H9 (cell line): ENCODE measurements around the gene PDE4B. TPM values are rescaled to one million over a fixed set of nuclear protein-coding genes. Genes with fewer than 3 reads are reported as not detected.

Experiments
- DNase-seq: peaks from one replicate; pipeline ENCODE4 v3.0.0-alpha.2; 2017
- H2AFZ ChIP-seq: one replicate; pipeline ENCODE4 v1.6.1; 2013; ENCODE audit warnings: mild to moderate bottlenecking, low read length, control low read depth, moderate library complexity
- H2AK5ac ChIP-seq: 2 replicates; pipeline ENCODE4 v1.6.1; 2013; ENCODE audit warnings: low read length, control low read depth, mixed read lengths; ENCODE audit not compliant: insufficient read length
- H2BK120ac ChIP-seq: one replicate; pipeline ENCODE4 v1.6.1; 2013; ENCODE audit warnings: low read depth, mild to moderate bottlenecking, low read length, control low read depth, inconsistent platforms; ENCODE audit not compliant: poor library complexity, severe bottlenecking
- H2BK12ac ChIP-seq: 2 replicates; pipeline ENCODE4 v1.6.1; 2013; ENCODE audit warnings: low read length, control low read depth, mixed read lengths, low read depth; ENCODE audit not compliant: insufficient read length
- H2BK15ac ChIP-seq: 2 replicates; pipeline ENCODE4 v1.6.1; 2013; ENCODE audit warnings: low read depth, low read length, control low read depth
- H2BK20ac ChIP-seq: one replicate; pipeline ENCODE4 v1.6.1; 2013; ENCODE audit warnings: low read depth, mild to moderate bottlenecking, low read length, control low read depth, inconsistent platforms; ENCODE audit not compliant: poor library complexity, severe bottlenecking
- H2BK5ac ChIP-seq: 2 replicates; pipeline ENCODE4 v1.6.1; 2013; ENCODE audit warnings: low read length, control low read depth, mixed read lengths; ENCODE audit not compliant: insufficient read length
- H3K14ac ChIP-seq: 2 replicates; pipeline ENCODE4 v1.6.1; 2013; ENCODE audit warnings: low read length, control low read depth; ENCODE audit not compliant: insufficient read depth
- H3K18ac ChIP-seq: 2 replicates; pipeline ENCODE4 v1.6.1; 2013; ENCODE audit warnings: low read depth, mild to moderate bottlenecking, mixed read lengths, low read length, control low read depth; ENCODE audit not compliant: insufficient read length
- H3K23ac ChIP-seq: 2 replicates; pipeline ENCODE4 v1.6.1; 2013; ENCODE audit warnings: low read length, control low read depth, mixed read lengths, low read depth; ENCODE audit not compliant: insufficient read length
- H3K23me2 ChIP-seq: 2 replicates; pipeline ENCODE4 v1.6.1; 2013; ENCODE audit warnings: low read depth, mild to moderate bottlenecking, mixed read lengths, low read length, control low read depth; ENCODE audit not compliant: insufficient read length, poor library complexity, severe bottlenecking
- H3K27ac ChIP-seq: 2 replicates; pipeline ENCODE4 v1.5.1; 2013; ENCODE audit warnings: low read length, control low read depth, mixed read lengths, low read depth; ENCODE audit not compliant: insufficient read length
- H3K27me3 ChIP-seq: 2 replicates; pipeline ENCODE4 v1.6.1; 2013; ENCODE audit warnings: low read length, control low read depth, inconsistent platforms; ENCODE audit not compliant: insufficient read depth
- H3K4ac ChIP-seq: 2 replicates; pipeline ENCODE4 v1.6.1; 2013; ENCODE audit warnings: low read depth, mild to moderate bottlenecking, control low read depth, inconsistent platforms, low read length, moderate library complexity
- H3K4me1 ChIP-seq: 2 replicates; pipeline ENCODE4 v1.6.1; 2013; ENCODE audit warnings: low read length, control low read depth, inconsistent platforms; ENCODE audit not compliant: insufficient read depth
- H3K4me2 ChIP-seq: 2 replicates; pipeline ENCODE4 v1.6.1; 2013; ENCODE audit warnings: low read length, control low read depth, mixed read lengths; ENCODE audit not compliant: insufficient read length, insufficient read depth
- H3K56ac ChIP-seq: 2 replicates; pipeline ENCODE4 v1.6.1; 2013; ENCODE audit warnings: low read depth, mild to moderate bottlenecking, mixed read lengths, low read length, control low read depth; ENCODE audit not compliant: insufficient read length
- H3K79me1 ChIP-seq: 2 replicates; pipeline ENCODE4 v1.6.1; 2013; ENCODE audit warnings: low read depth, mild to moderate bottlenecking, moderate library complexity, low read length, control low read depth, inconsistent platforms; ENCODE audit not compliant: insufficient read depth, poor library complexity, severe bottlenecking
- H3K79me2 ChIP-seq: 2 replicates; pipeline ENCODE4 v1.6.1; 2013; ENCODE audit warnings: low read length, control low read depth, inconsistent platforms; ENCODE audit not compliant: insufficient read depth
- H3K9ac ChIP-seq: 2 replicates; pipeline ENCODE4 v1.6.1; 2013; ENCODE audit warnings: low read length, control low read depth, mixed read lengths; ENCODE audit not compliant: insufficient read length; ENCODE audit errors: extremely low read depth
- H3K9me3 ChIP-seq: one replicate; pipeline ENCODE4 v1.6.1; 2013; ENCODE audit warnings: low read depth, low read length, inconsistent platforms; ENCODE audit not compliant: control insufficient read depth
- H3T11ph ChIP-seq: one replicate; pipeline ENCODE4 v1.6.1; 2013; ENCODE audit warnings: mild to moderate bottlenecking, low read length, control low read depth, inconsistent platforms
- H4K20me1 ChIP-seq: one replicate; pipeline ENCODE4 v1.6.1; 2013; ENCODE audit not compliant: control insufficient read depth, insufficient read length, insufficient read depth
- H4K5ac ChIP-seq: 2 replicates; pipeline ENCODE4 v1.6.1; 2013; ENCODE audit warnings: low read depth, mild to moderate bottlenecking, mixed read lengths, low read length, control low read depth; ENCODE audit not compliant: insufficient read length
- H4K8ac ChIP-seq: replicated peaks from 2 replicates; pipeline ENCODE4 v1.6.1; 2013; ENCODE audit warnings: low read length, control low read depth, mixed read lengths, low read depth; ENCODE audit not compliant: insufficient read length
- H4K91ac ChIP-seq: 2 replicates; pipeline ENCODE4 v1.6.1; 2013; ENCODE audit warnings: low read depth, mild to moderate bottlenecking, moderate library complexity, mixed read lengths, low read length, control low read depth; ENCODE audit not compliant: insufficient read length
- H3K27ac Mint-ChIP-seq, 3 experiments: 2 replicates in 2 of 3; 3 replicates in 1 of 3; pipeline ENCODE4 v1.8.0; 2020 to 2021; ENCODE audit warnings: mixed read lengths in 3 of 3, mild to moderate bottlenecking in 1 of 3, moderate library complexity in 1 of 3
- H3K27me3 Mint-ChIP-seq: 2 replicates; pipeline ENCODE4 v1.8.0; 2021; ENCODE audit warnings: low read depth, mild to moderate bottlenecking, moderate library complexity, mixed read lengths
- H3K36me3 Mint-ChIP-seq, 3 experiments: 2 replicates in 2 of 3; 3 replicates in 1 of 3; pipeline ENCODE4 v1.8.0; 2020 to 2021; ENCODE audit warnings: low read depth in 3 of 3, mixed read lengths in 3 of 3; ENCODE audit not compliant: insufficient read depth in 1 of 3
- H3K4me1 Mint-ChIP-seq, 2 experiments: 2 replicates each; pipeline ENCODE4 v1.8.0; 2020; ENCODE audit warnings: mixed read lengths in 2 of 2
- H3K4me3 Mint-ChIP-seq, 2 experiments: 2 replicates in 1 of 2; 3 replicates in 1 of 2; pipeline ENCODE4 v1.8.0; 2020 to 2021; ENCODE audit warnings: mild to moderate bottlenecking in 2 of 2, mixed read lengths in 2 of 2, moderate library complexity in 1 of 2
- H3K9me3 Mint-ChIP-seq, 2 experiments: 2 replicates in 1 of 2; 3 replicates in 1 of 2; pipeline ENCODE4 v1.8.0; 2020; ENCODE audit warnings: mild to moderate bottlenecking in 2 of 2, mixed read lengths in 2 of 2, moderate library complexity in 1 of 2
- CTCF ChIP-seq: fragments of 200-600 bp; sonication (generic); conservative IDR thresholded peaks from 3 replicates; pipeline ENCODE4 v1.8.0; 2021; ENCODE audit warnings: antibody characterized with exemption, mild to moderate bottlenecking
- WGBS: extraction: QIAGEN DNeasy Blood & Tissue Kit; methylation state at CpG from one replicate; pipeline ENCODE4 v1.1.7; 2013; ENCODE audit warnings: missing lambda C conversion rate, low lambda C conversion rate, mixed read lengths; ENCODE audit not compliant: insufficient read length; ENCODE audit errors: extremely low coverage; 5-methylcytosine and 5-hydroxymethylcytosine counted together
- total RNA-seq: library from RNA; stranded (reverse); gene quantifications from 2 replicates; pipeline ENCODE4 v1.2.1, GENCODE V29; 2021

PDE4B gene
- total RNA-seq, 1 experiment from 2014 or later, result 19.8 TPM

GRCh38 chr1:66311628-66312027 is 518.9 kb downstream of the PDE4B start:
- Histone ChIP-seq H3K14ac (no peak overlapping the region), H3K4me2 (no peak overlapping the region), H4K20me1 (no peaks in the 10 kb centered on the region), H4K8ac (no peak overlapping the region), H3K4me1 (no peaks in the 10 kb centered on the region), H3K79me1 (no peaks in the 10 kb centered on the region), H3K56ac (no peak overlapping the region), H3K27me3 (no peaks in the 10 kb centered on the region), H3K23me2 (no peaks in the 10 kb centered on the region), H2BK120ac (no peak overlapping the region), H3K4ac (no peak overlapping the region), H3K18ac (no peak overlapping the region), H2BK5ac (no peak overlapping the region), H4K5ac (no peak overlapping the region), H2BK12ac (no peak overlapping the region), H2AFZ (no peak overlapping the region), H3K9ac (no peak overlapping the region), H4K91ac (no peak overlapping the region), H3K23ac (no peak overlapping the region), H3K9me3 (no peaks in the 10 kb centered on the region), H2BK20ac (no peak overlapping the region), H3K27ac (no peak overlapping the region), H2AK5ac (no peak overlapping the region), H3K79me2 (no peaks in the 10 kb centered on the region), H3T11ph (no peak overlapping the region), H2BK15ac (no peak overlapping the region)
- Mint-ChIP-seq H3K4me3 (no peak overlapping the region), H3K27ac (peak overlapping the region in 1 of 3 experiments; percentile 54; a peak in 1 of 7 replicates), H3K4me1 (0 out of 4 replicates have a peak, but pooled peaks cover 0 to 2% of the 10 kb centered on the region in 2 experiments), H3K27me3 (no peaks in the 10 kb centered on the region), H3K36me3 (no peaks in the 10 kb centered on the region), H3K9me3 (no peaks in the 10 kb centered on the region; a peak in 1 of 5 replicates)
- no peak for DNase-seq
- no peak for TF ChIP-seq CTCF
- no CpG with 5 or more reads among the region's 6 CpGs for WGBS
